EH (cell line): ENCODE measurements around the gene OR4P4.

Experiments used
- DNase-seq: peaks from one replicate; pipeline ENCODE4 v3.0.0-alpha.2; 2015; ENCODE audit warnings: low read depth

The OR4P4 gene

GRCh38 chr11:55634813-55635212 lies at the start of gene OR4P4:
OR4P4 (plus strand) TSS chr11:55635113.
- DNase-seq = no peak

- no peak for DNase-seq
Observed at GRCh38 chr11:55607545-55607944, 27.4 kb upstream of the OR4P4 start, which contains the start of gene OR4C11. OR4C11 (minus strand) TSS chr11:55607645; CDS start chr11:55604373, 3,272 bp downstream.

GRCh38 chr11:55624531-55624930 lies 10.4 kb upstream of the OR4P4 start:
- DNase-seq = no peak

GRCh38 chr11:55648027-55648426 lies 13.1 kb downstream of the OR4P4 start, which contains the start of gene OR4S2:
OR4S2 (plus strand) TSS chr11:55648327; CDS start chr11:55650904, 2,577 bp downstream.
- no peak for DNase-seq

- DNase-seq = no peak
Observed at GRCh38 chr11:55652560-55652959, 17.6 kb downstream of the OR4P4 start.

- DNase-seq = no peak
Observed at GRCh38 chr11:55655096-55655495, 20.2 kb downstream of the OR4P4 start.

- no peak for DNase-seq
Observed at GRCh38 chr11:55658031-55658573, 23.2 kb downstream of the OR4P4 start.

- DNase-seq = no peak
Observed at GRCh38 chr11:55658608-55659007, 23.7 kb downstream of the OR4P4 start.

GRCh38 chr11:55661901-55662300 lies 27.0 kb downstream of the OR4P4 start, which contains the start of gene OR4C6:
OR4C6 (plus strand) TSS chr11:55662201; CDS start chr11:55665167, 2,966 bp downstream.
- no peak for DNase-seq

GRCh38 chr11:55669376-55669775 lies 34.5 kb downstream of the OR4P4 start:
- DNase-seq = no peak

- no peak for DNase-seq
Observed at GRCh38 chr11:55673860-55674259, 38.9 kb downstream of the OR4P4 start.
